B cell (primary cell): ENCODE data around the gene CCNA1. TPM values are rescaled to one million over a fixed set of nuclear protein-coding genes. Genes with fewer than 3 reads are reported as not detected.

ENCODE experiments used
- ATAC-seq: fragments of 200-7000 bp; cut with Tn5 transposase; one replicate; pipeline ENCODE4 v1.10.0; 2021; ENCODE audit warnings: low read depth, mild to moderate bottlenecking, moderate number of reproducible peaks, moderate library complexity
- CTCF ChIA-PET: fragments of 350-600 bp; sonication (Branson Sonifier 250); formaldehyde crosslinking; loops from one replicate; lab custom pipeline; 2021; ENCODE audit warnings: antibody characterized with exemption, inconsistent platforms; lab: Charles Lee
- POLR2A ChIA-PET: fragments of 350-600 bp; sonication (Branson Sonifier 250); formaldehyde crosslinking; loops from one replicate; lab custom pipeline; 2021; ENCODE audit warnings: antibody characterized with exemption; lab: Charles Lee
- DNase-seq: peaks from one replicate; pipeline ENCODE4 v3.0.0; 2013
- H2AFZ ChIP-seq: 2 replicates; pipeline ENCODE4 v1.6.1; 2012; ENCODE audit warnings: mild to moderate bottlenecking, low read depth, low read length; ENCODE audit not compliant: insufficient read depth, poor library complexity, severe bottlenecking
- H3K27ac ChIP-seq, 2 donors: 1 replicate in 1 of 2; 2 replicates in 1 of 2; pipeline ENCODE4 v1.5.1; 2012 to 2013; ENCODE audit warnings: low read length in 2 of 2, mild to moderate bottlenecking in 2 of 2, moderate library complexity in 1 of 2
- H3K27me3 ChIP-seq, 4 experiments: fragments of 200-600 bp in 1 of 4; sonication (generic) in 1 of 4; replicated peaks in 1 of 4; 1 replicate in 2 of 4; 2 replicates in 2 of 4; pipeline versions ENCODE4 v1.6.1 to v1.7.0; 2013 to 2016; ENCODE audit warnings: low read length in 3 of 4, mild to moderate bottlenecking in 2 of 4, mixed read lengths in 1 of 4, moderate library complexity in 1 of 4; ENCODE audit not compliant: insufficient read depth in 4 of 4, control insufficient read depth in 3 of 4; ENCODE audit errors: control extremely low read depth in 1 of 4
- H3K36me3 ChIP-seq, 2 experiments: replicated peaks in 1 of 2; 1 replicate in 1 of 2; 2 replicates in 1 of 2; pipeline versions ENCODE4 v1.6.1 to v1.7.1; 2013; ENCODE audit warnings: low read length in 1 of 2; ENCODE audit not compliant: insufficient read depth in 2 of 2, control insufficient read depth in 1 of 2; ENCODE audit errors: control extremely low read depth in 1 of 2, extremely low read depth in 1 of 2
- H3K4me1 ChIP-seq, 2 donors: fragments of 200-600 bp in 1 of 2; sonication (generic) in 1 of 2; 1 replicate in 1 of 2; 2 replicates in 1 of 2; pipeline versions ENCODE4 v1.5.1 to v1.6.1; 2013 to 2017; ENCODE audit warnings: low read length in 2 of 2; ENCODE audit not compliant: control insufficient read depth in 2 of 2, insufficient read depth in 2 of 2
- H3K4me2 ChIP-seq: replicated peaks from 2 replicates; pipeline ENCODE3; 2012; ENCODE audit warnings: mild to moderate bottlenecking, low read depth, low read length; ENCODE audit not compliant: poor library complexity, severe bottlenecking
- H3K4me3 ChIP-seq, 5 experiments: fragments of 200-600 bp in 1 of 5; sonication (generic) in 1 of 5; 1 replicate in 3 of 5; 2 replicates in 2 of 5; pipeline versions ENCODE4 v1.5.1 to v1.7.0; 2011 to 2016; ENCODE audit warnings: low read length in 4 of 5, mild to moderate bottlenecking in 4 of 5, low read depth in 2 of 5, control low read depth in 1 of 5, moderate library complexity in 1 of 5; ENCODE audit not compliant: insufficient read depth in 1 of 5; ENCODE audit errors: control extremely low read depth in 1 of 5, extremely low read depth in 1 of 5
- H3K79me2 ChIP-seq: fragments of 200-600 bp; sonication (generic); one replicate; pipeline ENCODE4 v1.6.0; 2016; ENCODE audit warnings: low read length; ENCODE audit not compliant: control insufficient read depth, insufficient read depth
- H3K9ac ChIP-seq: fragments of 200-600 bp; sonication (generic); 2 replicates; pipeline ENCODE4 v1.6.1; 2017; ENCODE audit warnings: mild to moderate bottlenecking, low read length, moderate library complexity
- H3K9me3 ChIP-seq, 3 donors: one replicate each; pipeline versions ENCODE4 v1.6.1 to v1.7.1; 2013; ENCODE audit warnings: low read length in 2 of 3; ENCODE audit not compliant: control insufficient read depth in 2 of 3, insufficient read depth in 1 of 3; ENCODE audit errors: control extremely low read depth in 1 of 3
- H4K20me1 ChIP-seq: 2 replicates; pipeline ENCODE4 v1.6.0; 2012; ENCODE audit warnings: mild to moderate bottlenecking, low read length; ENCODE audit not compliant: insufficient read depth, control insufficient read depth, poor library complexity, severe bottlenecking
- H3K27ac Mint-ChIP-seq: one replicate; pipeline ENCODE4 v1.8.0; 2021; ENCODE audit warnings: mixed read lengths
- H3K27me3 Mint-ChIP-seq: one replicate; pipeline ENCODE4 v1.8.0; 2021; ENCODE audit warnings: mixed read lengths
- H3K4me1 Mint-ChIP-seq: one replicate; pipeline ENCODE4 v1.8.0; 2021; ENCODE audit warnings: mixed read lengths
- H3K4me3 Mint-ChIP-seq: one replicate; pipeline ENCODE4 v1.8.0; 2021; ENCODE audit warnings: mixed read lengths
- H3K9me3 Mint-ChIP-seq: one replicate; pipeline ENCODE4 v1.8.0; 2022; ENCODE audit warnings: mixed read lengths; ENCODE audit not compliant: insufficient read depth
- EZH2 ChIP-seq: IDR thresholded peaks from 2 replicates; pipeline ENCODE4 v1.6.1; 2012; ENCODE audit warnings: borderline replicate concordance, low read depth, mild to moderate bottlenecking, moderate library complexity, low read length; ENCODE audit not compliant: insufficient read depth, poor library complexity, severe bottlenecking
- WGBS: methylation state at CpG from one replicate; pipeline ENCODE4 v1.1.5; 2013; ENCODE audit warnings: missing lambda C conversion rate; ENCODE audit not compliant: insufficient coverage; 5-methylcytosine and 5-hydroxymethylcytosine counted together
- intact Hi-C: fragments of 100-400 bp; cut with micrococcal nuclease; formaldehyde crosslinking; loops from one replicate; pipeline ENCODE4 v1.10.0; 2022
- polyA plus RNA-seq: library from polyadenylated mRNA; depleted of rRNA; stranded (reverse); fragments of >200 nt; gene quantifications from 2 replicates; pipeline ENCODE4 v1.2.3, GENCODE V29; 2012
- total RNA-seq, 2 donors: library from RNA; stranded (reverse); fragments of 120-200 nt in 1 of 2; gene quantifications; 1 replicate in 1 of 2; 2 replicates in 1 of 2; pipeline versions ENCODE4 v1.2.3 to v1.2.4, GENCODE V29; 2013 to 2022
- TF ChIP-seq, protein P1 (sequence below): fragments of 200-600 bp; IDR thresholded peaks from one replicate; pipeline ENCODE4 v1.8.0; 2022; ENCODE audit warnings: antibody characterized with exemption, mild to moderate bottlenecking

CCNA1 gene
- total and polyA plus RNA-seq, 2 donors (not counting 1 experiment from before 2014, with no cell fraction given) = 0.15 to 0.69 TPM

DNA sequence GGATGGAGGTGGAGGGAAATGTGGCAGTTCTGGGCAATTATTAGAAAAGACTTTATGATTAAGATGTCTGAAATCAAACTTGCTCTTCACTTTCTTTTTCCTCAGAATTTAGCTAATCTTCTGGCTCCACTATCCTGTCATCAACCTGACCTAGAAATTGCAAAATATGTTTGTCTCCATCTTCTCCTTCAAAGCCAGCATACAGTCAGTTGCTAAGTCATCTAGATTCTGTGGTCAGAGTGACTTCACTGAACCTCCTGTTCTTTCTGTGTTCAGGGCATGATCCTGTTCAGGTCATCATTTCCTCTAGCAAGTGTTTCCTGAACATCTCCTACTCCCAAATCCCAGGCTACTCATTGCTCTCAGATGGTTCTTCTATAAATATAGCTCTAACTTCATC lies 10.8 kb upstream of the CCNA1 start:
- H3K36me3 ChIP-seq = no peaks in the 10 kb centered on the region
- no peak overlapping the region for H2AFZ ChIP-seq
- TF ChIP-seq, protein P1, sequence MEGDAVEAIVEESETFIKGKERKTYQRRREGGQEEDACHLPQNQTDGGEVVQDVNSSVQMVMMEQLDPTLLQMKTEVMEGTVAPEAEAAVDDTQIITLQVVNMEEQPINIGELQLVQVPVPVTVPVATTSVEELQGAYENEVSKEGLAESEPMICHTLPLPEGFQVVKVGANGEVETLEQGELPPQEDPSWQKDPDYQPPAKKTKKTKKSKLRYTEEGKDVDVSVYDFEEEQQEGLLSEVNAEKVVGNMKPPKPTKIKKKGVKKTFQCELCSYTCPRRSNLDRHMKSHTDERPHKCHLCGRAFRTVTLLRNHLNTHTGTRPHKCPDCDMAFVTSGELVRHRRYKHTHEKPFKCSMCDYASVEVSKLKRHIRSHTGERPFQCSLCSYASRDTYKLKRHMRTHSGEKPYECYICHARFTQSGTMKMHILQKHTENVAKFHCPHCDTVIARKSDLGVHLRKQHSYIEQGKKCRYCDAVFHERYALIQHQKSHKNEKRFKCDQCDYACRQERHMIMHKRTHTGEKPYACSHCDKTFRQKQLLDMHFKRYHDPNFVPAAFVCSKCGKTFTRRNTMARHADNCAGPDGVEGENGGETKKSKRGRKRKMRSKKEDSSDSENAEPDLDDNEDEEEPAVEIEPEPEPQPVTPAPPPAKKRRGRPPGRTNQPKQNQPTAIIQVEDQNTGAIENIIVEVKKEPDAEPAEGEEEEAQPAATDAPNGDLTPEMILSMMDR = no peak
- TF ChIP-seq EZH2 = no peak
- POLR2A ChIA-PET = no interaction called here
- Mint-ChIP-seq H3K4me3 (no peak overlapping the region), H3K9me3 (no peaks in the 10 kb centered on the region), H3K4me1 (peaks cover 6% of the 10 kb centered on the region), H3K27ac (no peak overlapping the region), H3K27me3 (peaks cover 36% of the 10 kb centered on the region)
- intact Hi-C loops = loop anchor here (2.0 kb wide), 2 partner anchors 75 to 419 kb away; partner anchors contain the start of gene SPART
- no peaks in the 10 kb centered on the region for H3K79me2 ChIP-seq
- peaks cover 0 to 7% (median 0%) of the 10 kb centered on the region in 4 experiments for H3K27me3 ChIP-seq
- H3K27ac ChIP-seq = no peak overlapping the region
- H4K20me1 ChIP-seq = no peaks in the 10 kb centered on the region
- ATAC-seq = no peak
- no peak for DNase-seq
- no peaks in the 10 kb centered on the region for H3K9me3 ChIP-seq
- no peak overlapping the region for H3K9ac ChIP-seq
- peaks cover 0 to 9% of the 10 kb centered on the region in 2 donors for H3K4me1 ChIP-seq
- CTCF ChIA-PET = interaction anchor here (1.3 to 5.3 kb wide), 3 partner anchors 314 to 559 kb away, joined by 3 to 47 read pairs (median 34); no protein-coding TSS in a partner anchor
- H3K4me2 ChIP-seq = no peak overlapping the region
- H3K4me3 ChIP-seq = no peak overlapping the region

DNA sequence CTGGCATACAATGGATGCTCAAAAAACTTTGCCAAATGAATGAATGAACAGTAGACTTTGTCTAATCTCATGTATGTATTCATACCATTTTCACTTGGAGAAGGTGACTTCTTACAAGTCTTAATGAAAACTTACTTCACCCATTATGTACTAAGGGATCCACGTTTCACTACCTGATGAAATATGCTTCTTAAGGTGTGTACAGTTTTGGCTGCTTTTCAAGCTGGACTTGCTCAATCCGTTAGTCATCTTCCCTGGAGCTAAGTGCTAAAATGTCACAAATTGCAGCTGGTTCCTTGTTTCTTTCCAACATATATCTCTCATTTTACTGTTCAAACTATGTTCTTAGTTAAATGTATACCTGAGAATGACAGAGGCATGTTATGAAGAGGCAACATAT lies 4.2 kb upstream of the CCNA1 start:
- Mint-ChIP-seq H3K27me3 (peaks cover 58% of the 10 kb centered on the region), H3K4me1 (peaks cover 19% of the 10 kb centered on the region), H3K9me3 (no peaks in the 10 kb centered on the region), H3K4me3 (no peak overlapping the region), H3K27ac (no peak overlapping the region)
- TF ChIP-seq EZH2 = no peak
- TF ChIP-seq, protein P1 = no peak
- no CpG with 5 or more reads among the region's 2 CpGs for WGBS
- Histone ChIP-seq H2AFZ (no peak overlapping the region), H4K20me1 (no peaks in the 10 kb centered on the region), H3K27ac (no peak overlapping the region), H3K27me3 (peaks cover 1 to 39% (median 18%) of the 10 kb centered on the region in 4 experiments), H3K4me2 (no peak overlapping the region), H3K79me2 (no peaks in the 10 kb centered on the region), H3K4me3 (no peak overlapping the region), H3K4me1 (peaks cover 21 to 25% of the 10 kb centered on the region in 2 donors), H3K9me3 (no peaks in the 10 kb centered on the region), H3K36me3 (no peaks in the 10 kb centered on the region), H3K9ac (no peak overlapping the region)
- POLR2A ChIA-PET = no interaction called here
- ATAC-seq = no peak
- DNase-seq = no peak
- intact Hi-C loops = no loop called here
- CTCF ChIA-PET = interaction anchor here (1.6 kb wide), 1 partner anchor 552 kb away, joined by 3 read pairs; no protein-coding TSS in a partner anchor
